Endothelial cell of umbilical vein (primary cell): ENCODE measurements around the gene ENDOD1. TPM values are rescaled to one million over a fixed set of nuclear protein-coding genes. Genes with fewer than 3 reads are reported as not detected.

Source experiments
- BruUV-seq: library from RNA; stranded (reverse); fragments of 400-500 nt; replicated peaks from 2 replicates; lab custom pipeline; 2021; lab: Mats Ljungman, UMichigan
- CTCF ChIA-PET: fragments of 300-600, 350-600 bp; sonication (Branson Sonifier 250); formaldehyde crosslinking; loops from one replicate; lab custom pipeline; 2021; ENCODE audit warnings: antibody characterized with exemption, inconsistent platforms; lab: Charles Lee
- POLR2A ChIA-PET: fragments of 300-600, 350-600 bp; sonication (Branson Sonifier 250); formaldehyde crosslinking; loops from one replicate; lab custom pipeline; 2021; ENCODE audit warnings: antibody characterized with exemption, inconsistent platforms; lab: Charles Lee
- DNase-seq: peaks from one replicate; pipeline ENCODE4 v3.0.0-alpha.2; 2011; ENCODE audit warnings: low read depth, low spot score
- FAIRE-seq: peaks from 2 replicates; lab custom pipeline; 2011; peaks lifted over from hg19 to GRCh38; lab: Jason Lieb, UNC
- H2AFZ ChIP-seq: 2 replicates; pipeline ENCODE4 v1.6.0; 2012; ENCODE audit warnings: low read depth, low read length, control low read depth, inconsistent platforms
- H3K27ac ChIP-seq: 2 replicates; pipeline ENCODE4 v1.5.1; 2011; ENCODE audit warnings: low read depth, mild to moderate bottlenecking, control low read depth, low read length, moderate library complexity; ENCODE audit not compliant: insufficient read depth
- H3K27me3 ChIP-seq, 2 experiments: 2 replicates each; pipeline versions ENCODE4 v1.6.0 to v1.6.1; 2011; ENCODE audit warnings: low read length in 2 of 2, mixed read lengths in 1 of 2; ENCODE audit not compliant: control insufficient read depth in 2 of 2, insufficient read depth in 2 of 2
- H3K36me3 ChIP-seq, 2 experiments: 2 replicates in 1 of 2; 3 replicates in 1 of 2; pipeline ENCODE4 v1.5.1; 2011; ENCODE audit warnings: low read length in 2 of 2, mild to moderate bottlenecking in 1 of 2, moderate library complexity in 1 of 2; ENCODE audit not compliant: control insufficient read depth in 2 of 2, insufficient read depth in 2 of 2; ENCODE audit errors: extremely low read depth in 1 of 2
- H3K4me1 ChIP-seq: 3 replicates; pipeline ENCODE4 v1.5.1; 2011; ENCODE audit warnings: mild to moderate bottlenecking, low read length; ENCODE audit not compliant: control insufficient read depth, insufficient read depth; ENCODE audit errors: extremely low read depth
- H3K4me2 ChIP-seq: 2 replicates; pipeline ENCODE4 v1.6.1; 2011; ENCODE audit warnings: low read length, control low read depth, mixed read lengths; ENCODE audit not compliant: insufficient read depth
- H3K4me3 ChIP-seq, 3 experiments: fragments of 200-600 bp in 1 of 3; sonication (generic), shearing (Covaris generic) in 1 of 3; replicated peaks in 1 of 3; 2 replicates each; pipeline ENCODE4 v1.5.1; 2011 to 2016; ENCODE audit warnings: control low read depth in 3 of 3, low read length in 3 of 3, mild to moderate bottlenecking in 2 of 3, inconsistent platforms in 1 of 3, low read depth in 1 of 3, moderate library complexity in 1 of 3; ENCODE audit not compliant: insufficient read depth in 1 of 3
- H3K79me2 ChIP-seq: 2 replicates; pipeline ENCODE4 v1.6.0; 2012; ENCODE audit warnings: low read length, inconsistent platforms; ENCODE audit not compliant: control insufficient read depth, insufficient read depth
- H3K9ac ChIP-seq: replicated peaks from 2 replicates; pipeline ENCODE3; 2011; ENCODE audit warnings: low read length, control low read depth; ENCODE audit not compliant: insufficient read depth; ENCODE audit errors: extremely low read depth
- H3K9me1 ChIP-seq: replicated peaks from 3 replicates; pipeline ENCODE4 v1.6.0; 2011; ENCODE audit warnings: mild to moderate bottlenecking, low read length; ENCODE audit not compliant: control insufficient read depth, insufficient read depth; ENCODE audit errors: extremely low read depth
- H3K9me3 ChIP-seq: replicated peaks from 2 replicates; pipeline ENCODE4 v1.5.1; 2012; ENCODE audit warnings: low read length, inconsistent platforms; ENCODE audit not compliant: control insufficient read depth, insufficient read depth
- H4K20me1 ChIP-seq: replicated peaks from 2 replicates; pipeline ENCODE3; 2011; ENCODE audit warnings: mild to moderate bottlenecking, low read length; ENCODE audit not compliant: control insufficient read depth, insufficient read depth; ENCODE audit errors: extremely low read depth
- EZH2 ChIP-seq: IDR thresholded peaks from 2 replicates; pipeline ENCODE4 v1.6.1; 2012; ENCODE audit warnings: borderline replicate concordance, low read depth, mild to moderate bottlenecking, moderate library complexity, low read length, inconsistent platforms; ENCODE audit not compliant: severe bottlenecking
- FOS ChIP-seq: IDR thresholded peaks from 2 replicates; pipeline ENCODE4 v1.6.1; 2011; ENCODE audit warnings: mild to moderate bottlenecking, low read length, moderate library complexity, borderline replicate concordance; ENCODE audit not compliant: insufficient read depth
- GATA2 ChIP-seq: IDR thresholded peaks from 2 replicates; pipeline ENCODE4 v1.7.0; 2011; ENCODE audit warnings: low read depth, mild to moderate bottlenecking, moderate library complexity, mixed read lengths, low read length; ENCODE audit not compliant: insufficient read length, insufficient read depth
- JUN ChIP-seq: IDR thresholded peaks from 2 replicates; pipeline ENCODE4 v1.6.1; 2011; ENCODE audit warnings: borderline replicate concordance, low read depth; ENCODE audit not compliant: insufficient read length, insufficient read depth
- MYC ChIP-seq: IDR thresholded peaks from one replicate; pipeline ENCODE4 v1.6.1; 2011; ENCODE audit warnings: mild to moderate bottlenecking, low read depth, low read length
- POLR2A ChIP-seq: IDR thresholded peaks from 2 replicates; pipeline ENCODE4 v1.6.1; 2012; ENCODE audit warnings: low read depth, mild to moderate bottlenecking, control low read depth, low read length
- POLR2AphosphoS5 ChIP-seq: IDR thresholded peaks from 2 replicates; pipeline ENCODE4 v1.6.1; 2012; ENCODE audit warnings: low read depth, mild to moderate bottlenecking, control low read depth, low read length, moderate library complexity; ENCODE audit not compliant: insufficient read depth
- dilution Hi-C: fragments of 300-500 bp; cut with MboI; formaldehyde crosslinking; loops from one replicate; pipeline ENCODE4 v1.15.0; 2019; ENCODE audit warnings: low sequenced_read_pairs; ENCODE audit not compliant: extremely low pct_ligation_motif_present
- intact Hi-C: fragments of 100-400 bp; cut with micrococcal nuclease; formaldehyde crosslinking; loops from one replicate; pipeline ENCODE4 v1.10.0; 2022
- polyA plus RNA-seq, 4 experiments: library from polyadenylated mRNA; depleted of rRNA in 3 of 4; stranded (reverse) in 3 of 4; unstranded in 1 of 4; fragments of >200 nt; gene quantifications; 2 replicates each; pipeline versions ENCODE4 v1.2.1 to v1.2.3, GENCODE V29; 2011 to 2012; ENCODE audit warnings: missing spikeins in 1 of 4
- total RNA-seq: library from RNA; stranded (reverse); gene quantifications from 2 replicates; pipeline ENCODE4 v1.2.3, GENCODE V29; 2021
- TF ChIP-seq, protein P1 (sequence below): IDR thresholded peaks from 2 replicates; pipeline ENCODE4 v1.6.1; 2011; ENCODE audit not compliant: insufficient read depth, insufficient read length
- TF ChIP-seq, protein P2 (sequence below), 2 donors: IDR thresholded peaks; 1 replicate in 1 of 2; 2 replicates in 1 of 2; pipeline ENCODE4 v1.5.1; 2011; ENCODE audit warnings: low read length in 2 of 2, mild to moderate bottlenecking in 2 of 2, moderate library complexity in 2 of 2, control low read depth in 1 of 2, inconsistent platforms in 1 of 2, low read depth in 1 of 2; ENCODE audit not compliant: insufficient read depth in 1 of 2; ENCODE audit errors: extremely low read depth in 1 of 2

The ENDOD1 gene
- total and polyA plus RNA-seq, 2 donors (not counting 3 experiments of a cell fraction or from before 2014, with no cell fraction given): 10.5 to 20.5 TPM

DNA sequence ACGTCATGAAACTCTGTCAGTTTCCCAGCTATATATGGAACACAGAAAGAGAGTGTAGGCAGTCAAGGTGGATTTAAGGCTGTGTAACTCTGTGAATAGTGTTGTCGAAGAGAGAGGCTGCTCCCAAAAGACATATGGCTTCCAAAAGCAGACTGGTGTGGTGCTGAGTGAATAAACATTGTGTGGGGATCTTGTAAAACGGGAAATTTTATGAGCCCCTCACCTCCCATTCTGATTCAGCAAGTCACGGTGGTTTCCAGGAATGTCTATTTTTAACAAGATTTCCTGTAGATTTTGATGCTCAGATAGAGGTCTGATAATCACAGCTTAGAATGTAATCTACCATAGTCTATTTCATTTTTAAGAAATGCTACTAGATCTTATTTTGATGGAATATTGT lies 73.5 kb downstream of the ENDOD1 start:
- no peaks in the 10 kb centered on the region for H3K9me3 ChIP-seq
- BruUV-seq: no TSS peak
- H3K36me3 ChIP-seq: no peaks in the 10 kb centered on the region
- no peak overlapping the region for H3K9ac ChIP-seq
- FAIRE-seq (no peak), DNase-seq (no peak)
- H3K4me3 ChIP-seq: no peak overlapping the region
- H3K9me1 ChIP-seq: no peaks in the 10 kb centered on the region
- ChIA-PET POLR2A (no interaction called here), CTCF (interaction anchor here (1.6 kb wide), 1 partner anchor 11 kb away, joined by 3 read pairs; no protein-coding TSS in a partner anchor)
- no peak overlapping the region for H3K27ac ChIP-seq
- H2AFZ ChIP-seq: no peak overlapping the region
- H3K4me1 ChIP-seq: no peaks in the 10 kb centered on the region
- dilution Hi-C loops: no loop called here
- TF ChIP-seq MYC (no peak), GATA2 (no peak), FOS (no peak), POLR2AphosphoS5 (no peak), EZH2 (no peak), JUN (no peak), POLR2A (no peak)
- TF ChIP-seq, protein P1, sequence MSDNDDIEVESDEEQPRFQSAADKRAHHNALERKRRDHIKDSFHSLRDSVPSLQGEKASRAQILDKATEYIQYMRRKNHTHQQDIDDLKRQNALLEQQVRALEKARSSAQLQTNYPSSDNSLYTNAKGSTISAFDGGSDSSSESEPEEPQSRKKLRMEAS: no peak
- TF ChIP-seq, protein P2, sequence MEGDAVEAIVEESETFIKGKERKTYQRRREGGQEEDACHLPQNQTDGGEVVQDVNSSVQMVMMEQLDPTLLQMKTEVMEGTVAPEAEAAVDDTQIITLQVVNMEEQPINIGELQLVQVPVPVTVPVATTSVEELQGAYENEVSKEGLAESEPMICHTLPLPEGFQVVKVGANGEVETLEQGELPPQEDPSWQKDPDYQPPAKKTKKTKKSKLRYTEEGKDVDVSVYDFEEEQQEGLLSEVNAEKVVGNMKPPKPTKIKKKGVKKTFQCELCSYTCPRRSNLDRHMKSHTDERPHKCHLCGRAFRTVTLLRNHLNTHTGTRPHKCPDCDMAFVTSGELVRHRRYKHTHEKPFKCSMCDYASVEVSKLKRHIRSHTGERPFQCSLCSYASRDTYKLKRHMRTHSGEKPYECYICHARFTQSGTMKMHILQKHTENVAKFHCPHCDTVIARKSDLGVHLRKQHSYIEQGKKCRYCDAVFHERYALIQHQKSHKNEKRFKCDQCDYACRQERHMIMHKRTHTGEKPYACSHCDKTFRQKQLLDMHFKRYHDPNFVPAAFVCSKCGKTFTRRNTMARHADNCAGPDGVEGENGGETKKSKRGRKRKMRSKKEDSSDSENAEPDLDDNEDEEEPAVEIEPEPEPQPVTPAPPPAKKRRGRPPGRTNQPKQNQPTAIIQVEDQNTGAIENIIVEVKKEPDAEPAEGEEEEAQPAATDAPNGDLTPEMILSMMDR (IDR thresholded peaks at IDR 0.05; ENCODE audit: extremely low read depth in 1 of 2, insufficient read depth in 1 of 2, low read depth in 1 of 2, low read length in 2 of 2): no peak
- H3K27me3 ChIP-seq: no peaks in the 10 kb centered on the region
- no peak overlapping the region for H3K4me2 ChIP-seq
- no peaks in the 10 kb centered on the region for H3K79me2 ChIP-seq
- H4K20me1 ChIP-seq: no peaks in the 10 kb centered on the region
- intact Hi-C loops: no loop called here
